Measurements from ENCODE around the gene GNA12.

GNA12 gene

DNA sequence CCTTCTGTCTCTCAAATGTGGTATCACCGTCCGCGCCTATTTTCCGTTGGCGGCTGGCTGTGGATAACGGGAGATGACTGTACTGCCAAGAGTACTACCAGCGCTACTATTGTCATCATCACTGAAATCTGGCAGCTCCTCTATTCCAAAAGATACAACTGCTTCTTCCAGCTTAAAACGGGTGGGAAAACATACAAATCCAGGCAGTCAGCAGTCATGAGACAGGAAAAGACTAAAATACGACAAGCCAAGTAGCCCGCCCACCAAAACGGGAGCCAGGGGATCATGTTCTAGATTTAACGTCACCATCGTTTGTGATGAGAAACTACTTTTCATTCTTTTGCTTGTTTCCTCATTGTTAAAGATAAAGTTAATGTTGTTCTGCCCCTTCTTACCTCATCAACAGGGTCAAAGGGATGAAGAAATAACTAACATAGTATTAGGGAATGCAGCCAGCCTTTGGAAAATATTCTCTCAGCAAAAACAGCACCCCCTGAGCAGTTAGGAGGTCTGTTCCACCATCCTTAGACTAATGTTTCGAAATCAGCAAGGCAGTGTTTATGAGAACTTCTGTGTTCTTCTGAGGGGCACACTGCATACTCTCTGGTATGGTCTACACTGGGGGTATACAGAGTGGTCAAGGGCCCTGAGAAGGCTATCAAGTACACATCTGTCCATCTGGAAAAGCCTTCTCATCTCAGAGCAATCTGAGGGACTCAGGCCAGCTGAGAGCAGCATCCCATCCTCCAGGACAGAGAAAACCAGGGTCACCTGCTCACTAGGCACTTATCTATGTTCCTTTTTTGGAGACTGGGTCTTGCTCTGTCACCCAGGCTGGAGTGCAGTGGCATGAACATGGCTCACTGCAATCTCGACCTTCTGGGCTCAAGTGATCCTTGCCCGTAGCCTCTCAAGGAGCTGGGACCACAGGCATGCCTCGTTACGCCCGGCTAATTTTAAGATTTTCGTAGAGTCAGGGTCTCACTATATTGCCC is 47.5 kb downstream of the GNA12 start:
- no peak for DNase-seq (ENCODE audit: extremely low spot score)
- ChIA-PET CTCF (interaction anchor here (0.8 to 2.2 kb wide), 6 partner anchors 8 to 125 kb away, joined by 3 to 8 read pairs (median 4); no protein-coding TSS in a partner anchor), POLR2A (no interaction called here)
- TF ChIP-seq, protein P1, sequence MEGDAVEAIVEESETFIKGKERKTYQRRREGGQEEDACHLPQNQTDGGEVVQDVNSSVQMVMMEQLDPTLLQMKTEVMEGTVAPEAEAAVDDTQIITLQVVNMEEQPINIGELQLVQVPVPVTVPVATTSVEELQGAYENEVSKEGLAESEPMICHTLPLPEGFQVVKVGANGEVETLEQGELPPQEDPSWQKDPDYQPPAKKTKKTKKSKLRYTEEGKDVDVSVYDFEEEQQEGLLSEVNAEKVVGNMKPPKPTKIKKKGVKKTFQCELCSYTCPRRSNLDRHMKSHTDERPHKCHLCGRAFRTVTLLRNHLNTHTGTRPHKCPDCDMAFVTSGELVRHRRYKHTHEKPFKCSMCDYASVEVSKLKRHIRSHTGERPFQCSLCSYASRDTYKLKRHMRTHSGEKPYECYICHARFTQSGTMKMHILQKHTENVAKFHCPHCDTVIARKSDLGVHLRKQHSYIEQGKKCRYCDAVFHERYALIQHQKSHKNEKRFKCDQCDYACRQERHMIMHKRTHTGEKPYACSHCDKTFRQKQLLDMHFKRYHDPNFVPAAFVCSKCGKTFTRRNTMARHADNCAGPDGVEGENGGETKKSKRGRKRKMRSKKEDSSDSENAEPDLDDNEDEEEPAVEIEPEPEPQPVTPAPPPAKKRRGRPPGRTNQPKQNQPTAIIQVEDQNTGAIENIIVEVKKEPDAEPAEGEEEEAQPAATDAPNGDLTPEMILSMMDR (IDR thresholded peaks at IDR 0.05; ENCODE audit: control extremely low read depth, extremely low read depth, low read depth, missing control alignments): no peak

DNA sequence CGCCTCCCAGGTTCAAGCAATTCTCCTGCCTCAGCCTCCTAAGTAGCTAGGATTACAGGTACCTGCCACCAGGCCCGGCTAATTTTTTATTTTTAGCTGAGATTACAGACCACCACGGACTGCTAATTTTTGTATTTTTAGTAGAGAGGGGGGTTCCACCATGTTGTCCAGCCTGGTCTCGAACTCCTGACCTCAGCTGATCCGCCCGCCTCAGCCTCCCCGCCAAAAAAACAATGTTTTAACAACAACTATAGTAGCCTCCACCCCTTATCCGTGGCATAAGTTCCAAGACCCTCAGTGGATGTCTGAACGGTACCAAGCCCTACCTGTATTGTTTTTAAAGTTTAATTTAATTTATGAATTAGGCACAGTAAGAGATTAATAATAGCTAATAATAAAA is 48.2 kb downstream of the GNA12 start:
- POLR2A ChIA-PET: no interaction called here
- TF ChIP-seq, protein P1 (IDR thresholded peaks at IDR 0.05; ENCODE audit: control extremely low read depth, extremely low read depth, low read depth, missing control alignments): no peak
- CTCF ChIA-PET: interaction anchor here (0.8 to 2.2 kb wide), 5 partner anchors 9 to 125 kb away, joined by 3 to 8 read pairs (median 3); no protein-coding TSS in a partner anchor
- no peak for DNase-seq (ENCODE audit: extremely low spot score)

DNA sequence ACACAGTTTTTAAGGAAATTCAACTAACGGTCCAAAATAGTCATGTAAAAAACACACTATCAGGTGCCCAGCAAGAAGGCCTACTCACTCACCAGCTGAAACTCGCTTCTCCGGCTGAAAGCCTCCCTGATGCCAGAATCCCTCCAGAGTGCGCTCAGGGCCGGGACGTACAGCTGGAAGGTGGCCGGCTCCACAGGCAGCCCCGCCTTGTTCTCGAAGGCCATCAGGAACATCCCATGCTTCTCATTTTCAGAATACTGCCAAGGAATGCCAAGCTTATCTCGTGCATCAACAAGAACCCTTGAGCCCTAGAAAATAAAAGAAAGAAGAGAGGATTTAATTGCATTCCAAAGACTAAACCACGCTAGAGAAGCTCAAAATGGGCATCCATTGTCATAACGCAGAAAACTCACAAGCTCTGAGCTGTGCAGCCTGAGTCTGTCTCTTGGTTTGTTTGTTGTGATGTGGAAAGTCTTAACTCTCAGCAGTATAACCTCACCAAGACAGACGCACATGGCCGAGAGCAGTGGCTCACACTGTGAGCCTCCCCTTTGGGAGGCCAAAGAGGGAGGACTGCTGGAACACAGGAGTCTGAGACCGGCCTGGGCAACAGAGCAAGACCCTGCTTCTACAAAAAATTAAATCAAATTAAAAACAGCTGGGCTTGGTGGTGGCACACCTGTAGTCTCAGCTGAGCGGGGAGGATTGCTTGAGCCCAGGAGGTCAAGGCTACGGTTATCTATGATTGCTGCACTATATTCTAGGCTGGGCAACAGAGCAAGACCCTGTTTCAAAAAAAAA is 49.1 kb downstream of the GNA12 start:
- ChIA-PET POLR2A (no interaction called here), CTCF (interaction anchor here (0.8 to 2.2 kb wide), 5 partner anchors 9 to 124 kb away, joined by 3 to 8 read pairs (median 3); no protein-coding TSS in a partner anchor)
- TF ChIP-seq, protein P1 (IDR thresholded peaks at IDR 0.05; ENCODE audit: control extremely low read depth, extremely low read depth, low read depth, missing control alignments): no peak
- DNase-seq (ENCODE audit: extremely low spot score): no peak

DNA sequence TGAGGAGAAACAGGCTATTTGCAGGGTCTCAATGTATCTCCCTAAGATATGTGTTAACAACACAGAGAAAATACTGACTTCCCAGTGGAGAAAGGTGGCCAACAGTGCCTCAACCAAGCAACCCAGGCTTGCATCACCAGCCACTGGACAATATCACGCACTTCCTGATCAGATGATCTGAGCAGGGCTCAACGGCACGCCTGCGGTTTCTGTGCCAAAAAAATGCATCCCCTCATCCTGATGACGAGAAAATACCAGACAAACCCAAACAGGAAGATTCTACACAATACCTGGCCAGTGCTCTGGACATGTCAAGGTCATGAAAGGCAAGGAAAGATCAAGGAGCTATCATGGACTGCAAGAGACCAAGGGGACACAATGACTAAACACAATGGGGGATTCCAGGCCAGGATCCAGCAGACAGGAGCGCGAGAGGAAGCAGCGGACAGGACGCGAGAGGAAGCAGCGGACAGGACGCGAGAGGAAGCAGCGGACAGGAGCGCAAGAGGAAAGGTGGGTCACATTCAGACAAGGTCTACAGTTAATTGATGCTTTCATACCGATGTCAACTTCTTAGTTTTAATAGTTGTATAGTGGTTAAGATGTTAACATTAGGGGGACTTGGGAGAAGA is 51.1 kb downstream of the GNA12 start:
- TF ChIP-seq, protein P1 (IDR thresholded peaks at IDR 0.05; ENCODE audit: control extremely low read depth, extremely low read depth, low read depth, missing control alignments): no peak
- CTCF ChIA-PET: no interaction called here
- POLR2A ChIA-PET: no interaction called here
- DNase-seq (ENCODE audit: extremely low spot score): no peak

DNA sequence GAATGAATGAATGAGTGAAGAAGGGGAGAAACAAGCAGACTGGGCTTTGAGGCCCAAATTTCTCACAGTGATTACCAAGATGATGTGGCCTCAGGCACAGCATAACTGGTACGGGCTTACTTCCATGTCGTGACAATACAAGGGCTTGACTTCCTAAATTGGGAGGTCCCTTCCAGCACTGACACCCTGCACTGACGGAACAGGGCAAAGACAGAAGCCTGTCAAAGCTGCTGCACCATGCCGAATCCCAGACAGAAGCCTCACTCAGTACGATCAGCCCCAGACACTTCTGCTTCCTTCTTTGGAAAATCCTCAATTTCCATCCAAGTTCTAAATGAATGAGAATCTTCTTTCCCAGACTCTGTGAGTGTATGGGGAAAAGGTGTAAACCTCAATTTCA is 51.9 kb downstream of the GNA12 start:
- ChIA-PET CTCF (interaction anchor here (1.2 to 1.3 kb wide), 2 partner anchors 14 to 31 kb away, joined by 3 read pairs; no protein-coding TSS in a partner anchor), POLR2A (no interaction called here)
- no peak for DNase-seq (ENCODE audit: extremely low spot score)
- TF ChIP-seq, protein P1 (IDR thresholded peaks at IDR 0.05; ENCODE audit: control extremely low read depth, extremely low read depth, low read depth, missing control alignments): no peak

DNA sequence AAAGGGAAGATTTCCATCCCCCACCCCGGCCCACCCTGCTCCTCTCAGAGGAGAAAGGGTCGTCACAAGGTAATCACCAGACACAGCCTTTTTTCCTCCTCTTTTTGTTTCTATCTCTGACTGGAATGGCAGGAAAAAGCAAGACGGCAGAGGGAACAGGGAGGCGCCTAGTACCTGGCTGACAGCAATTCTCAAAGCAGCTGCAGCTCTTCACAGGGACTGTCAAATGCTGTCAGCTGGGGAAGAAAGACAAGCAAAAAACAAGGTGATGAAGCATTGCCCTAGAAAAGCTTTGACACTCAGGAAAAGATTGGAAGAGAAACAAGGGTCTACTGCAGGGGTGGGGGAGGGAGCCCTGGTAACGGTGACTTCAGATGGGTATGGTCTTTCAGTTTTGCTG is 52.7 kb downstream of the GNA12 start:
- DNase-seq (ENCODE audit: extremely low spot score): no peak
- ChIA-PET POLR2A (no interaction called here), CTCF (interaction anchor here (1.2 to 1.3 kb wide), 2 partner anchors 13 to 30 kb away, joined by 3 read pairs; no protein-coding TSS in a partner anchor)
- TF ChIP-seq, protein P1 (IDR thresholded peaks at IDR 0.05; ENCODE audit: control extremely low read depth, extremely low read depth, low read depth, missing control alignments): no peak

Measured in GM10248 (cell line).